Measurements from ENCODE around the gene REEP1. TPM values are rescaled to one million over a fixed set of nuclear protein-coding genes. Genes with fewer than 3 reads are reported as not detected.

The REEP1 gene
- total and polyA plus RNA-seq, 2 of the 8 experiments (the other 6 are each of a cell fraction or from before 2014, with no cell fraction given), result 0.74 to 1.5 TPM

DNA sequence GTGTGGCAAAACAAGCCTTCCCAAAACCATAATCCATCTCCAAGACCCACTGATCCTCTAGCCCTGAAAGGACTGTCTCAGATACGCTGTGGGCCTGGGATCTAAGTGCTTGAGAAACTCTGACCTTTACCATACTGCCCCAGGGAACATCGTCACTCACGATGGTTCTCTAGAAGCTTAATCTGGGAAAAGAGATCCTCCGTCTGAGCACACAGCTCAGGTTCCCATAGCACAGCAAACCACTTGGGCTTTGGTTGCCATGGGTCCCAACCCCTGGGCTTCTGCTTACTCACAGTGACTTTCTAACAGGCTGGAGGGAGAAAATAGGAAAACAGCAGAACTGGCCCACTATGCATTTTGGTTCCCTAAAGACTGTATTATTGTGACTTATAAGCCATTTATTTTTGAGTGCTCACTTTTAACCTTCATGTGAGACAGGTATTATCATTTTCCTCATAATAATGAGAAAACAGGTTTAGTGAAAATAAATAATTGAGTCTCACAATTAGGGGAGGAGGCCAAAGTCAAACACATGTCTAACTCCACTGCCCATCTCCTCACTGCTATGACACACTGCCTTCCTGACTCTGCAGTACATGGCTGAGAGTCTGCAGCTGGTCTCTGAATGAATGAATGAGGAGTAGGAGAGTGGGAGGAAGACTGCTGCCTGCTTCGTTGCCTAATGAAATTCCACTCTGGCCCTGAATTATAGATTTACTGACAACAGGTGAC is 46.7 kb downstream of the REEP1 start:
- POLR2A ChIA-PET (ENCODE audit: partially characterized antibody), result interaction anchor here (0.8 kb wide), 1 partner anchor 8 kb away, joined by 3 read pairs; no protein-coding TSS in a partner anchor
- H4K20me1 ChIP-seq (replicated peaks in 1 of 2; ENCODE audit: control insufficient read depth in 1 of 2, insufficient read depth in 2 of 2, low read length in 2 of 2), result no peaks in the 10 kb centered on the region
- no peak overlapping the region for H3K4me2 ChIP-seq (ENCODE audit: insufficient read depth in 1 of 2, low read depth in 2 of 2, low read length in 2 of 2)
- H3K23ac ChIP-seq (ENCODE audit: insufficient read length), result no peak overlapping the region
- 89% methylated on average over 5 of the region's 5 CpGs; no CpG with 5 or more reads in 1 of the 2 experiments for WGBS, 2 experiments (ENCODE audit: extremely low coverage in 1 of 2, insufficient coverage in 1 of 2, insufficient read length in 1 of 2, insufficient replicate concordance in 2 of 2, low coverage in 1 of 2, low lambda C conversion rate in 2 of 2, missing lambda C conversion rate in 1 of 2)
- H3K23me2 ChIP-seq (ENCODE audit: low read depth, low read length), result no peaks in the 10 kb centered on the region
- CTCF ChIA-PET (ENCODE audit: partially characterized antibody), result interaction anchor here (1.0 to 1.4 kb wide), 4 partner anchors 8 to 125 kb away, joined by 3 to 8 read pairs (median 4); no protein-coding TSS in a partner anchor
- no peaks in the 10 kb centered on the region for H3K79me2 ChIP-seq (ENCODE audit: control insufficient read depth in 1 of 2, insufficient read depth in 2 of 2, low read length in 2 of 2)
- FAIRE-seq, result no peak
- H3K4me3 ChIP-seq (ENCODE audit: extremely low read depth in 1 of 4, insufficient read depth in 2 of 4, low read depth in 3 of 4, low read length in 4 of 4), result no peak overlapping the region
- H3K4ac ChIP-seq (replicated peaks; ENCODE audit: insufficient read length, low read depth, low read length), result no peak overlapping the region
- no peak overlapping the region for H4K5ac ChIP-seq (ENCODE audit: insufficient read length, low read depth, low read length)
- no peak overlapping the region for H3K56ac ChIP-seq (replicated peaks; ENCODE audit: insufficient read length, low read depth, low read length)
- no peak overlapping the region for H2AFZ ChIP-seq (ENCODE audit: low read length)
- H3K9me3 ChIP-seq (ENCODE audit: insufficient read depth in 2 of 2, low read depth in 1 of 2, low read length in 1 of 2), result no peaks in the 10 kb centered on the region; a peak in 1 of 4 replicates
- H2BK120ac ChIP-seq (replicated peaks; ENCODE audit: low read depth, low read length), result no peak overlapping the region
- H2BK12ac ChIP-seq (ENCODE audit: low read depth, low read length), result no peak overlapping the region
- H4K91ac ChIP-seq (replicated peaks; ENCODE audit: insufficient read length, low read length), result no peak overlapping the region
- H2BK5ac ChIP-seq (ENCODE audit: low read depth, low read length), result no peak overlapping the region
- H3K27ac ChIP-seq (ENCODE audit: low read depth, low read length), result no peak overlapping the region
- no peak overlapping the region for H2BK15ac ChIP-seq (ENCODE audit: low read length)
- no peak overlapping the region; a peak in 1 of 7 replicates for H3K9ac ChIP-seq (replicated peaks in 1 of 4; ENCODE audit: extremely low read depth in 1 of 4, low read depth in 3 of 4, low read length in 3 of 4)
- no peak overlapping the region for H4K8ac ChIP-seq (ENCODE audit: extremely low read depth, insufficient read depth, low read length)
- no peak for TF ChIP-seq SP4 (IDR thresholded peaks at IDR 0.05; ENCODE audit: low read length)
- no peak overlapping the region for H3K18ac ChIP-seq (ENCODE audit: extremely low read depth, low read length)
- no peaks in the 10 kb centered on the region for H3K27me3 ChIP-seq (replicated peaks in 1 of 4; ENCODE audit: control insufficient read depth in 3 of 4, extremely low read depth in 1 of 4, insufficient read depth in 3 of 4, low read length in 3 of 4)
- H2BK20ac ChIP-seq (ENCODE audit: low read length), result no peak overlapping the region
- H2AK5ac ChIP-seq (ENCODE audit: low read depth, low read length), result no peak overlapping the region
- H3K14ac ChIP-seq (ENCODE audit: insufficient read length), result no peak overlapping the region
- no peaks in the 10 kb centered on the region for H3K4me1 ChIP-seq (replicated peaks in 1 of 4; ENCODE audit: control insufficient read depth in 3 of 4, insufficient read depth in 4 of 4, low read length in 3 of 4)
- no peaks in the 10 kb centered on the region for H3K36me3 ChIP-seq (ENCODE audit: control insufficient read depth in 2 of 4, insufficient read depth in 4 of 4, low read length in 3 of 4)
- H3K79me1 ChIP-seq (ENCODE audit: low read depth, low read length), result no peaks in the 10 kb centered on the region
- DNase-seq (ENCODE audit: low read depth in 1 of 2, low spot score in 2 of 2), result no peak

Data from H1 (cell line).